ENCODE results near the gene FGD5.

The FGD5 gene

GRCh38 chr3:14779069-14779685, 39.6 kb upstream of the FGD5 start:
- no peaks in the 10 kb centered on the region for H3K9me3 ChIP-seq
- DNase-seq: no peak
- no peaks in the 10 kb centered on the region for H3K4me1 ChIP-seq
- TF ChIP-seq CTCF (IDR thresholded peaks at IDR 0.05; ENCODE audit: low read depth, low read length): no peak
- no peak overlapping the region for H3K4me3 ChIP-seq (ENCODE audit: low read depth, low read length)
- H3K36me3 ChIP-seq: no peaks in the 10 kb centered on the region
- H3K27me3 ChIP-seq: no peaks in the 10 kb centered on the region

- Histone ChIP-seq H3K27me3 (no peaks in the 10 kb centered on the region), H3K4me1 (no peaks in the 10 kb centered on the region; the same call in 1 of the 2 replicates), H3K4me3 (ENCODE audit: low read depth, low read length) (no peak overlapping the region), H3K36me3 (no peaks in the 10 kb centered on the region), H3K9me3 (no peaks in the 10 kb centered on the region)
- peak; percentile 49 for TF ChIP-seq CTCF (IDR thresholded peaks at IDR 0.05; ENCODE audit: low read depth, low read length)
- DNase-seq: peak; percentile 60
These were observed 37.7 kb upstream of the FGD5 start for GRCh38 chr3:14780927-14781507.

GRCh38 chr3:14783480-14784086, 35.2 kb upstream of the FGD5 start:
- H3K36me3 ChIP-seq: no peaks in the 10 kb centered on the region
- no peaks in the 10 kb centered on the region; the same call in 1 of the 2 replicates for H3K4me1 ChIP-seq
- no peaks in the 10 kb centered on the region for H3K9me3 ChIP-seq
- no peaks in the 10 kb centered on the region for H3K27me3 ChIP-seq
- TF ChIP-seq CTCF (IDR thresholded peaks at IDR 0.05; ENCODE audit: low read depth, low read length): no peak
- no peak for DNase-seq
- H3K4me3 ChIP-seq (ENCODE audit: low read depth, low read length): no peak overlapping the region; the same call in 1 of the 2 replicates

- Histone ChIP-seq H3K27me3 (no peaks in the 10 kb centered on the region), H3K4me3 (ENCODE audit: low read depth, low read length) (no peak overlapping the region), H3K4me1 (no peaks in the 10 kb centered on the region; the same call in 1 of the 2 replicates), H3K36me3 (no peaks in the 10 kb centered on the region), H3K9me3 (no peaks in the 10 kb centered on the region)
- no peak for TF ChIP-seq CTCF (IDR thresholded peaks at IDR 0.05; ENCODE audit: low read depth, low read length)
- DNase-seq: peak; percentile 92
These were observed 34.6 kb upstream of the FGD5 start for GRCh38 chr3:14784087-14784681.

GRCh38 chr3:14785207-14786155, 33.3 kb upstream of the FGD5 start:
- H3K36me3 ChIP-seq: no peaks in the 10 kb centered on the region
- no peak for TF ChIP-seq CTCF (IDR thresholded peaks at IDR 0.05; ENCODE audit: low read depth, low read length)
- H3K27me3 ChIP-seq: no peaks in the 10 kb centered on the region
- no peaks in the 10 kb centered on the region for H3K9me3 ChIP-seq
- no peaks in the 10 kb centered on the region; the same call in 1 of the 2 replicates for H3K4me1 ChIP-seq
- DNase-seq: no peak
- H3K4me3 ChIP-seq (ENCODE audit: low read depth, low read length): no peak overlapping the region
